HEK293 (cell line): ENCODE measurements around the gene ACOT12.

Experiments
- SCRT1 ChIP-seq: fragments of 450-650 bp; formaldehyde crosslinking; IDR thresholded peaks from 2 replicates; pipeline ENCODE4 v1.5.1; 2016; ENCODE audit warnings: missing biosample characterization, missing genetic modification characterization, borderline replicate concordance
- YY1 ChIP-seq: fragments of 450-650 bp; formaldehyde crosslinking; IDR thresholded peaks from 2 replicates; pipeline ENCODE4 v1.5.1; 2018; ENCODE audit warnings: missing biosample characterization, missing genetic modification characterization
- ZBTB8A ChIP-seq: fragments of 450-650 bp; formaldehyde crosslinking; IDR thresholded peaks from 2 replicates; pipeline ENCODE4 v1.5.1; 2016; ENCODE audit warnings: missing biosample characterization, missing genetic modification characterization
- ZNF2 ChIP-seq: fragments of 450-650 bp; formaldehyde crosslinking; IDR thresholded peaks from 2 replicates; pipeline ENCODE4 v1.5.1; 2016; ENCODE audit warnings: missing biosample characterization, missing genetic modification characterization
- ZNF274 ChIP-seq, 2 experiments: fragments of 200-500 bp in 1 of 2; fragments of 450-650 bp in 1 of 2; sonication (Bioruptor generic) in 1 of 2; formaldehyde crosslinking in 1 of 2; IDR thresholded peaks; 2 replicates each; pipeline versions ENCODE4 v1.5.1 to v1.6.1; 2014 to 2016; ENCODE audit warnings: borderline replicate concordance in 1 of 2, inconsistent platforms in 1 of 2, low read length in 1 of 2, missing biosample characterization in 1 of 2, missing genetic modification characterization in 1 of 2
- ZNF501 ChIP-seq: fragments of 450-650 bp; formaldehyde crosslinking; IDR thresholded peaks from 2 replicates; pipeline ENCODE4 v1.5.1; 2016; ENCODE audit warnings: missing biosample characterization, missing genetic modification characterization
- ZNF514 ChIP-seq: fragments of 450-650 bp; formaldehyde crosslinking; IDR thresholded peaks from 2 replicates; pipeline ENCODE4 v1.5.1; 2016; ENCODE audit warnings: missing biosample characterization, missing genetic modification characterization
- ZNF785 ChIP-seq: fragments of 450-650 bp; formaldehyde crosslinking; IDR thresholded peaks from 2 replicates; pipeline ENCODE4 v1.5.1; 2016; ENCODE audit warnings: missing biosample characterization, missing genetic modification characterization
- TF ChIP-seq, protein P1 (sequence below): fragments of 450-650 bp; formaldehyde crosslinking; conservative IDR thresholded peaks from 2 replicates; pipeline ENCODE4 v1.5.1; 2016; ENCODE audit warnings: low read depth, missing biosample characterization, missing genetic modification characterization
- TF ChIP-seq, protein P2 (sequence below): IDR thresholded peaks from 2 replicates; pipeline ENCODE4 v1.6.1; 2011; ENCODE audit warnings: mild to moderate bottlenecking, low read depth, low read length, borderline replicate concordance
- TF ChIP-seq, protein P3 (sequence below): fragments of 450-650 bp; formaldehyde crosslinking; IDR thresholded peaks from 2 replicates; pipeline ENCODE4 v1.5.1; 2016; ENCODE audit warnings: missing biosample characterization, missing genetic modification characterization
- TF ChIP-seq, protein P4 (sequence below): fragments of 450-650 bp; formaldehyde crosslinking; IDR thresholded peaks from 2 replicates; pipeline ENCODE4 v1.5.1; 2016; ENCODE audit warnings: missing biosample characterization, missing genetic modification characterization
- TF ChIP-seq, protein P5 (sequence below): fragments of 450-650 bp; formaldehyde crosslinking; conservative IDR thresholded peaks from 2 replicates; pipeline ENCODE4 v1.5.1; 2016; ENCODE audit warnings: low read depth, missing biosample characterization, missing genetic modification characterization
- TF ChIP-seq, protein P6 (sequence below): fragments of 450-650 bp; formaldehyde crosslinking; IDR thresholded peaks from 2 replicates; pipeline ENCODE4 v1.5.1; 2016; ENCODE audit warnings: missing biosample characterization, missing genetic modification characterization, low read depth

DNA sequence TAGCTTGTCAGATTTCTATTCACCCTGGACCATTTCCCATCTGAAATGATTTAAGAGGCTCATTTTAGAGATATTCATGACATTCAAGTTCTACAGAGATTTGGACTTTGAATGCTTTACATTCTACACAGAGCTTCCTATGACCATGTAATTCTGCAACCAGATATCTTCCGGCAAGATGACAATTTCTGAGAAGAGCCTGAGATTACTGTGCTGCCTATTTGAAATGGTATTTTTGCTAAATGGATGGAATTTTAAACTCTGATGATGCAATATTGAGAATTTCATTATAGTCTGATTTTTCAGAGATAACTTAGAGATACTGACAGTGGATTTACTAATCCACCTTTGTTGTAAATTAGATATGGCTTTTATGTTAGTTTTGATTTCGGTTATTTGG, 16.0 kb upstream of the ACOT12 start:
- TF ChIP-seq, protein P1, sequence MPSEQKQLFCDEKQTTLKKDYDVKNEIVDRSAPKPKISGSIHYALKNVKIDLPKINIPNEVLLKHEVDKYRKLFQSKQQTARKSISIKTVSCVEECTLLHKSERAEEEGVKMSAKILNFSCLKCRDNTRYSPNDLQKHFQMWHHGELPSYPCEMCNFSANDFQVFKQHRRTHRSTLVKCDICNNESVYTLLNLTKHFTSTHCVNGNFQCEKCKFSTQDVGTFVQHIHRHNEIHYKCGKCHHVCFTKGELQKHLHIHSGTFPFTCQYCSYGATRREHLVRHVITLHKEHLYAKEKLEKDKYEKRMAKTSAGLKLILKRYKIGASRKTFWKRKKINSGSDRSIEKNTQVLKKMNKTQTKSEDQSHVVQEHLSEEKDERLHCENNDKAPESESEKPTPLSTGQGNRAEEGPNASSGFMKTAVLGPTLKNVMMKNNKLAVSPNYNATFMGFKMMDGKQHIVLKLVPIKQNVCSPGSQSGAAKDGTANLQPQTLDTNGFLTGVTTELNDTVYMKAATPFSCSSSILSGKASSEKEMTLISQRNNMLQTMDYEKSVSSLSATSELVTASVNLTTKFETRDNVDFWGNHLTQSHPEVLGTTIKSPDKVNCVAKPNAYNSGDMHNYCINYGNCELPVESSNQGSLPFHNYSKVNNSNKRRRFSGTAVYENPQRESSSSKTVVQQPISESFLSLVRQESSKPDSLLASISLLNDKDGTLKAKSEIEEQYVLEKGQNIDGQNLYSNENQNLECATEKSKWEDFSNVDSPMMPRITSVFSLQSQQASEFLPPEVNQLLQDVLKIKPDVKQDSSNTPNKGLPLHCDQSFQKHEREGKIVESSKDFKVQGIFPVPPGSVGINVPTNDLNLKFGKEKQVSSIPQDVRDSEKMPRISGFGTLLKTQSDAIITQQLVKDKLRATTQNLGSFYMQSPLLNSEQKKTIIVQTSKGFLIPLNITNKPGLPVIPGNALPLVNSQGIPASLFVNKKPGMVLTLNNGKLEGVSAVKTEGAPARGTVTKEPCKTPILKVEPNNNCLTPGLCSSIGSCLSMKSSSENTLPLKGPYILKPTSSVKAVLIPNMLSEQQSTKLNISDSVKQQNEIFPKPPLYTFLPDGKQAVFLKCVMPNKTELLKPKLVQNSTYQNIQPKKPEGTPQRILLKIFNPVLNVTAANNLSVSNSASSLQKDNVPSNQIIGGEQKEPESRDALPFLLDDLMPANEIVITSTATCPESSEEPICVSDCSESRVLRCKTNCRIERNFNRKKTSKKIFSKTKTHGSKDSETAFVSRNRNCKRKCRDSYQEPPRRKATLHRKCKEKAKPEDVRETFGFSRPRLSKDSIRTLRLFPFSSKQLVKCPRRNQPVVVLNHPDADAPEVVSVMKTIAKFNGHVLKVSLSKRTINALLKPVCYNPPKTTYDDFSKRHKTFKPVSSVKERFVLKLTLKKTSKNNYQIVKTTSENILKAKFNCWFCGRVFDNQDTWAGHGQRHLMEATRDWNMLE (tag by site-specific recombination) = no peak
- no peak for TF ChIP-seq YY1 (tag by site-specific recombination)
- TF ChIP-seq, protein P2, sequence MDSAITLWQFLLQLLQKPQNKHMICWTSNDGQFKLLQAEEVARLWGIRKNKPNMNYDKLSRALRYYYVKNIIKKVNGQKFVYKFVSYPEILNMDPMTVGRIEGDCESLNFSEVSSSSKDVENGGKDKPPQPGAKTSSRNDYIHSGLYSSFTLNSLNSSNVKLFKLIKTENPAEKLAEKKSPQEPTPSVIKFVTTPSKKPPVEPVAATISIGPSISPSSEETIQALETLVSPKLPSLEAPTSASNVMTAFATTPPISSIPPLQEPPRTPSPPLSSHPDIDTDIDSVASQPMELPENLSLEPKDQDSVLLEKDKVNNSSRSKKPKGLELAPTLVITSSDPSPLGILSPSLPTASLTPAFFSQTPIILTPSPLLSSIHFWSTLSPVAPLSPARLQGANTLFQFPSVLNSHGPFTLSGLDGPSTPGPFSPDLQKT = no peak
- no peak for TF ChIP-seq ZNF514 (tag by site-specific recombination)
- TF ChIP-seq, protein P3, sequence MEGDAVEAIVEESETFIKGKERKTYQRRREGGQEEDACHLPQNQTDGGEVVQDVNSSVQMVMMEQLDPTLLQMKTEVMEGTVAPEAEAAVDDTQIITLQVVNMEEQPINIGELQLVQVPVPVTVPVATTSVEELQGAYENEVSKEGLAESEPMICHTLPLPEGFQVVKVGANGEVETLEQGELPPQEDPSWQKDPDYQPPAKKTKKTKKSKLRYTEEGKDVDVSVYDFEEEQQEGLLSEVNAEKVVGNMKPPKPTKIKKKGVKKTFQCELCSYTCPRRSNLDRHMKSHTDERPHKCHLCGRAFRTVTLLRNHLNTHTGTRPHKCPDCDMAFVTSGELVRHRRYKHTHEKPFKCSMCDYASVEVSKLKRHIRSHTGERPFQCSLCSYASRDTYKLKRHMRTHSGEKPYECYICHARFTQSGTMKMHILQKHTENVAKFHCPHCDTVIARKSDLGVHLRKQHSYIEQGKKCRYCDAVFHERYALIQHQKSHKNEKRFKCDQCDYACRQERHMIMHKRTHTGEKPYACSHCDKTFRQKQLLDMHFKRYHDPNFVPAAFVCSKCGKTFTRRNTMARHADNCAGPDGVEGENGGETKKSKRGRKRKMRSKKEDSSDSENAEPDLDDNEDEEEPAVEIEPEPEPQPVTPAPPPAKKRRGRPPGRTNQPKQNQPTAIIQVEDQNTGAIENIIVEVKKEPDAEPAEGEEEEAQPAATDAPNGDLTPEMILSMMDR (tag by site-specific recombination) = no peak
- TF ChIP-seq ZNF501 = no peak
- no peak for TF ChIP-seq ZBTB8A (tag by site-specific recombination)
- no peak for TF ChIP-seq ZNF785
- TF ChIP-seq SCRT1 = no peak
- no peak for TF ChIP-seq ZNF274 (IDR thresholded peaks at IDR 0.05; ENCODE audit: low read length)
- TF ChIP-seq ZNF274 (tag by site-specific recombination; IDR thresholded peaks at IDR 0.05; ENCODE audit: borderline replicate concordance) = no peak
- TF ChIP-seq ZNF2 (tag by site-specific recombination) = no peak
- TF ChIP-seq, protein P4, sequence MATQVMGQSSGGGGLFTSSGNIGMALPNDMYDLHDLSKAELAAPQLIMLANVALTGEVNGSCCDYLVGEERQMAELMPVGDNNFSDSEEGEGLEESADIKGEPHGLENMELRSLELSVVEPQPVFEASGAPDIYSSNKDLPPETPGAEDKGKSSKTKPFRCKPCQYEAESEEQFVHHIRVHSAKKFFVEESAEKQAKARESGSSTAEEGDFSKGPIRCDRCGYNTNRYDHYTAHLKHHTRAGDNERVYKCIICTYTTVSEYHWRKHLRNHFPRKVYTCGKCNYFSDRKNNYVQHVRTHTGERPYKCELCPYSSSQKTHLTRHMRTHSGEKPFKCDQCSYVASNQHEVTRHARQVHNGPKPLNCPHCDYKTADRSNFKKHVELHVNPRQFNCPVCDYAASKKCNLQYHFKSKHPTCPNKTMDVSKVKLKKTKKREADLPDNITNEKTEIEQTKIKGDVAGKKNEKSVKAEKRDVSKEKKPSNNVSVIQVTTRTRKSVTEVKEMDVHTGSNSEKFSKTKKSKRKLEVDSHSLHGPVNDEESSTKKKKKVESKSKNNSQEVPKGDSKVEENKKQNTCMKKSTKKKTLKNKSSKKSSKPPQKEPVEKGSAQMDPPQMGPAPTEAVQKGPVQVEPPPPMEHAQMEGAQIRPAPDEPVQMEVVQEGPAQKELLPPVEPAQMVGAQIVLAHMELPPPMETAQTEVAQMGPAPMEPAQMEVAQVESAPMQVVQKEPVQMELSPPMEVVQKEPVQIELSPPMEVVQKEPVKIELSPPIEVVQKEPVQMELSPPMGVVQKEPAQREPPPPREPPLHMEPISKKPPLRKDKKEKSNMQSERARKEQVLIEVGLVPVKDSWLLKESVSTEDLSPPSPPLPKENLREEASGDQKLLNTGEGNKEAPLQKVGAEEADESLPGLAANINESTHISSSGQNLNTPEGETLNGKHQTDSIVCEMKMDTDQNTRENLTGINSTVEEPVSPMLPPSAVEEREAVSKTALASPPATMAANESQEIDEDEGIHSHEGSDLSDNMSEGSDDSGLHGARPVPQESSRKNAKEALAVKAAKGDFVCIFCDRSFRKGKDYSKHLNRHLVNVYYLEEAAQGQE (tag by site-specific recombination) = no peak
- TF ChIP-seq, protein P5, sequence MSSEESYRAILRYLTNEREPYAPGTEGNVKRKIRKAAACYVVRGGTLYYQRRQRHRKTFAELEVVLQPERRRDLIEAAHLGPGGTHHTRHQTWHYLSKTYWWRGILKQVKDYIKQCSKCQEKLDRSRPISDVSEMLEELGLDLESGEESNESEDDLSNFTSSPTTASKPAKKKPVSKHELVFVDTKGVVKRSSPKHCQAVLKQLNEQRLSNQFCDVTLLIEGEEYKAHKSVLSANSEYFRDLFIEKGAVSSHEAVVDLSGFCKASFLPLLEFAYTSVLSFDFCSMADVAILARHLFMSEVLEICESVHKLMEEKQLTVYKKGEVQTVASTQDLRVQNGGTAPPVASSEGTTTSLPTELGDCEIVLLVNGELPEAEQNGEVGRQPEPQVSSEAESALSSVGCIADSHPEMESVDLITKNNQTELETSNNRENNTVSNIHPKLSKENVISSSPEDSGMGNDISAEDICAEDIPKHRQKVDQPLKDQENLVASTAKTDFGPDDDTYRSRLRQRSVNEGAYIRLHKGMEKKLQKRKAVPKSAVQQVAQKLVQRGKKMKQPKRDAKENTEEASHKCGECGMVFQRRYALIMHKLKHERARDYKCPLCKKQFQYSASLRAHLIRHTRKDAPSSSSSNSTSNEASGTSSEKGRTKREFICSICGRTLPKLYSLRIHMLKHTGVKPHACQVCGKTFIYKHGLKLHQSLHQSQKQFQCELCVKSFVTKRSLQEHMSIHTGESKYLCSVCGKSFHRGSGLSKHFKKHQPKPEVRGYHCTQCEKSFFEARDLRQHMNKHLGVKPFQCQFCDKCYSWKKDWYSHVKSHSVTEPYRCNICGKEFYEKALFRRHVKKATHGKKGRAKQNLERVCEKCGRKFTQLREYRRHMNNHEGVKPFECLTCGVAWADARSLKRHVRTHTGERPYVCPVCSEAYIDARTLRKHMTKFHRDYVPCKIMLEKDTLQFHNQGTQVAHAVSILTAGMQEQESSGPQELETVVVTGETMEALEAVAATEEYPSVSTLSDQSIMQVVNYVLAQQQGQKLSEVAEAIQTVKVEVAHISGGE = no peak
- TF ChIP-seq, protein P6, sequence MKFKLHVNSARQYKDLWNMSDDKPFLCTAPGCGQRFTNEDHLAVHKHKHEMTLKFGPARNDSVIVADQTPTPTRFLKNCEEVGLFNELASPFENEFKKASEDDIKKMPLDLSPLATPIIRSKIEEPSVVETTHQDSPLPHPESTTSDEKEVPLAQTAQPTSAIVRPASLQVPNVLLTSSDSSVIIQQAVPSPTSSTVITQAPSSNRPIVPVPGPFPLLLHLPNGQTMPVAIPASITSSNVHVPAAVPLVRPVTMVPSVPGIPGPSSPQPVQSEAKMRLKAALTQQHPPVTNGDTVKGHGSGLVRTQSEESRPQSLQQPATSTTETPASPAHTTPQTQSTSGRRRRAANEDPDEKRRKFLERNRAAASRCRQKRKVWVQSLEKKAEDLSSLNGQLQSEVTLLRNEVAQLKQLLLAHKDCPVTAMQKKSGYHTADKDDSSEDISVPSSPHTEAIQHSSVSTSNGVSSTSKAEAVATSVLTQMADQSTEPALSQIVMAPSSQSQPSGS (tag by site-specific recombination) = no peak
